GM19455 (cell line): ENCODE results near the gene RCVRN.
"Not testable (repeated sequence)": the region's sequence is repeated elsewhere in the genome, so short reads cannot be mapped to it uniquely, and the experiment has no call there.

Experiments used
- ATAC-seq: cut with Tn5 transposase; IDR thresholded peaks from one replicate; pipeline ENCODE4 v1.9.1; 2021; ENCODE audit not compliant: unreplicated experiment

Gene RCVRN

DNA sequence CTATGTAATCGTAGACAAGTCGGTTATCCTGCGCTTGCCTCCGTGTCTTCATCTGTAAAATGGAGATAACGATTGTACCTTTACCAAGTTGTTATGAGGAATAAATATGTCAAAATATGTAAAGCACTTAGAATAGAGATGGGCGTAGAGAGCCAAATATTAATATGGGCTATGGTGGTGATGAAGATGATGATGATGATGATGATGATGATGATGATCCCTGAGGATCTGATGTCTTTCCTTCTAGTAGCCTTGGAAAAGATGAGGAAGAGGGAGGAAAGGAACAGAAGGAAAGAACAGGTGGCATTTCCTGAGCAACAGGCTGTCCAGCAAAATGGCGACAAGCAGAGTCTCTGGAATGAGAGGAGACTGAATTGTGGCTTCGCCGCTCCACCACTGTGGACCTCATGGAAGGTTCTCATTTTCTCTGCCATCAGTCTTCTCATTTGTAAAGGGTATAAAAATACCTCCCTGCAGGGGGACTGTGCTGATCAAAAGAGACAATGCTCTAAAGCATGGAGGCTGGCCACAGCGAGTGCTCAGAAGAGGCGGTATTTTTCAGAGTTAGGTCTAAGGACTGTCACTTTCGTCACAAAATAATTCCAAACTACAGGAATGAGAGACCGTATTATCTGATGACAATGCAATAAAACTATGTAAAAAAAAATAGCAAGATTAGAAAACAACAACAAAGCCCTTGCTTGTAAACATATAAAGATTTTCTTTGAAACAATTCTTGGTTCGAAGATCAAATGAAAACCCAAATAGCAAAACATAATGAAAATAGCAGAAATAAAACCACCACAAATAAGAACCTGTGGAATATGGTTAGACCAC, 17.2 kb upstream of the RCVRN start:
- ATAC-seq = no peak

- ATAC-seq = not testable (repeated sequence)
Measured at GRCh38 chr17:9921216-9921615, 16.1 kb upstream of the RCVRN start.

DNA sequence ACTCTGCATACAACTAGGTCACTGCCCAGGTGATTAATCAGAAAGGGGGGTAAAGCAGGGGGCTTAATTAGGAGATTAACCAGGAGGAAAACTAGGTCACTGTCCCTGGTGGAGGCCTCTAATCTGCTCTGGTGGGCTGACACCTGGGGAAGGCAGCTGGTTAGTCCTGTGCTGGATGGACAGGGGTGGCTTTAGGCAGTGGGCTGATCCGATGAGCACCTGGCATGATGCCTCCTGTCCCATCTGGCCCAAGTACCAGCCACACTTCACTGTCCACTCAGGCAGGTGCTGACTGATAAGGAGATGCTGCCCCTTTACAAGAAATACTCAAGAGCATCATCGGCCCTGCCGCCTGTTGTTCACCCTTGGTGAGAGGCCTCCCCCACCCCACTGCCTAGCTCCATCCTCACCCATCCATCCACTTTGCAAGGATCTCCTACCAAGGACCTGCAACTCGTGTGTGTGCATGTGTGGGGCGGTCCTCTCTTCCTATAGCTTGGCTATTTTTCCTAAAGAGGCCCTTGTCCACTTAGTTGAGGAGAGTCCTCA, 13.8 kb upstream of the RCVRN start:
- no peak for ATAC-seq

DNA sequence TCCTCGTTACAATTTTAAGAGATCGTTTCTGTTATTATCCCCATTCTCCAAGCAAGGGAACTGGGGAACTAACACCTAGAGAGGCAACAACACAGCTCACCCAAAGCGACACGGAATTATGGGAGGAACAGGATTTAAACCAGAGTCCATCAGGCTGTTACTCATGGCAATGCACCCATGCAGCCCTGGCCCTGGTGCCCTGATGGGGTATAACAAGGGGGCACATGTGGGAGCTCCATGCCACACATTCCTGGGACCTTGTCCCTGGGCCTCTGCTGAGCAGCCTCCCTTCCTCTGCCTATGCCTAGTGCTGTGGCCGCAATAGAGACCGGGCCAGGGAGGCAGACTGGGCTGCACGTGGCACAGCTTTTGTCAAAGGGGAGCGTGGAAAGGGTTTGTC, 13.3 kb upstream of the RCVRN start:
- ATAC-seq = no peak

- no peak for ATAC-seq
Measured at GRCh38 chr17:9917801-9918200, 12.7 kb upstream of the RCVRN start.

- no peak for ATAC-seq
Measured at GRCh38 chr17:9917131-9917530, 12.1 kb upstream of the RCVRN start.

DNA sequence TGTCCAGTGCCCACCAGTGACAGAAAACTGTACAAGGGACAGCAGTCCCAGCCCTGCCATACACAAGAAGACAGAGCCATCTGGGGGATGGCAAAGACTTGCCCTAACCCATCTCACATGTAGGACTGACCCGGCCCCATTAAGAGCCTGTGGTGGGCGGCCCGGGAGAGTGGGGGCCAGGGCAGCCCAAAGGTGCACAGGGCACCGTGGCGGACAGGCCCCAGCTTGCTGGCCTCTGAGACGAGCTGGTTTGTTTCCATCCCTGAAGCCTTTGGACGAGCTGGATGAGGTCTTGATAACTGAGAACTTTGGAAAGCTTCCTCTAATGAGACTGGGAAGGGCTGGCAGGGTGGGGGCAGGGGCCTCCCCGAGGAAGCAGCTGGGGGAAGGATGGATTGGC, 11.0 kb upstream of the RCVRN start:
- no peak for ATAC-seq

DNA sequence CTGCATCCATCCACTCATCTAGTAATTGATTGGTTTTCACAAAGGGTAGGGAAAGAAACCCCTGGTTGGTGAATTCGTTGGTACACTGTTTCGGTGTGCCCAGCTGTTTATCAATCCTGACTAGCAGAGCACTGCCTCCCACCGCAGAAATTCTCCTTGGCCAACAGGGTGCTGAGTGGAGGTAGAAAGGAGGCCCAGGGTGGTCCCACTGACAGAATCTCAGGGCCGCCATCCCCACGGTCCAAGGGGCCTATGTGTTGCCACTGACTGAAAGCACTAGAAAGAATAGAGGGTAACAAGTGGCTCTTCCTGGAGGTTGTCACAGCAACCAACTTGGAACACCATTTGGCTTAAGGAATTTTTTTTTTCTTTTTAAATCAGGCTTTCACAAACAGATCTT, 8.4 kb upstream of the RCVRN start:
- no peak for ATAC-seq

- no peak for ATAC-seq
Measured at GRCh38 chr17:9912121-9913099, 7.3 kb upstream of the RCVRN start.

DNA sequence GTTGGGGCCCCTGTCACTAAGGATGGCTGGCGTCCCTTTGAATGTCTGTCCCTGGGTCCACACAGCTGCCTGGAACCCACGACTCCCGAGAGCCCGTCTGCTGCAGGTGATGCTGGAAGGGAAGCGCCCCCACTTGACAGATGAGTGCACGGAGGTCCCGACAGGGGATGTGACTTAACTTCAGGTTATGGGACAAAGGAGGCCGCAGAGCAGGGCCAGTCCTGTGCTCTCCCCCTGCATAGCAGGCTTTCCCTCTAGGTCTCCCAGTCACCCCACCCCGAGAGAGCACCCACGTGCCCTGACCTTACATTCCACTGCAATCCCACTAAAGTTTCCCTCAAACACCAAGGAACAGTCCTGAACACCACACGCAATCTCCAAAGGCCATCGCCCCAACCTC, 6.0 kb upstream of the RCVRN start:
- no peak for ATAC-seq

- no peak for ATAC-seq
Measured at GRCh38 chr17:9908649-9909042, 3.6 kb upstream of the RCVRN start.

GRCh38 chr17:9907883-9908648, 3.0 kb upstream of the RCVRN start:
- ATAC-seq = no peak

DNA sequence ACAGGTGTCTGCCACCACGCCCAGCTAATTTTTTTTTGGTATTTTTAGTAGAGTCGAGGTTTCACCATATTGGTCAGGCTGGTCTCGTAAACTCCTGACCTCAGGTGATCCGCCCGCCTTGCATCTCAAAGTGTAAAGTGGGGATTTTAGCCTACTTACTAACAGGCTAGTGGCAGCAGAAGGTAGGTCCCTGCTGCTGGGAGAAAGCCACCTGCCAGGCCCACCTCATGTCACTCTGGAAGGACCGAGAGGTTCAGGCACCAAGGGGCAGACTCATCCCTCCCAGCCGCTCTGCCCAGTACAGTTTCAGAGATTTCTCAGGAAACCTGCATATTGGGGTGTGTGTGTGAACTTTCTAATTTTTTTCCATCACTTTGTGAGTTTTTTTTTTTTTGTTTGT, 2.1 kb upstream of the RCVRN start:
- ATAC-seq = no peak

DNA sequence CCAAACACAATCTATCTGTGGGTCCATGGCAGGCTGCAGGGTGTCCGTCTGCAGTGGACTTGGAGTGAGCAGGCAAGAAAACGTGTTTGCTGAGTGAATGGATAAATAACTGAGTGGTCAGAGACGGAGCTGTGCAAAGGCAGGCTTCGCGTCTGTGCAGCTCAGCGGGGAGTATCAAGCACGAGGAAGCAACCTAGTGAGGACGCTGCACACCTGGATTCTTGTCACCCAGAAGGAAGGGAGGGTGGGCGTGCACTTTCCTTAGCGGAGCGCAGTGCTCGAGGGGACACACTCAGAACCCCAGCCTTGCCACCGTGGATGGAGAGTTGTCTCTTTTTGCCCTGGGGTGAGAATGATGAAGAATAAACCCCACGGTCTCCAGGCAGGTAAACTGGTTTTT, 1.5 kb upstream of the RCVRN start:
- no peak for ATAC-seq

GRCh38 chr17:9905902-9906301, 831 bp upstream of the RCVRN start:
- no peak for ATAC-seq

GRCh38 chr17:9904277-9905077, 594 bp downstream of the RCVRN start:
- ATAC-seq = no peak

- ATAC-seq = no peak
Measured at GRCh38 chr17:9902120-9902519, 3.0 kb downstream of the RCVRN start.

GRCh38 chr17:9900784-9901183, 4.3 kb downstream of the RCVRN start:
- no peak for ATAC-seq

GRCh38 chr17:9900044-9900594, 5.0 kb downstream of the RCVRN start:
- no peak for ATAC-seq
